GM19328 (cell line): ENCODE results near the gene RAB11B.
"Not testable (repeated sequence)": the region's sequence is repeated elsewhere in the genome, so short reads cannot be mapped to it uniquely, and the experiment has no call there.

Experiments used
- ATAC-seq: cut with Tn5 transposase; IDR thresholded peaks from one replicate; pipeline ENCODE4 v1.9.1; 2021; ENCODE audit warnings: mild to moderate bottlenecking, moderate library complexity; ENCODE audit not compliant: unreplicated experiment

RAB11B gene

DNA sequence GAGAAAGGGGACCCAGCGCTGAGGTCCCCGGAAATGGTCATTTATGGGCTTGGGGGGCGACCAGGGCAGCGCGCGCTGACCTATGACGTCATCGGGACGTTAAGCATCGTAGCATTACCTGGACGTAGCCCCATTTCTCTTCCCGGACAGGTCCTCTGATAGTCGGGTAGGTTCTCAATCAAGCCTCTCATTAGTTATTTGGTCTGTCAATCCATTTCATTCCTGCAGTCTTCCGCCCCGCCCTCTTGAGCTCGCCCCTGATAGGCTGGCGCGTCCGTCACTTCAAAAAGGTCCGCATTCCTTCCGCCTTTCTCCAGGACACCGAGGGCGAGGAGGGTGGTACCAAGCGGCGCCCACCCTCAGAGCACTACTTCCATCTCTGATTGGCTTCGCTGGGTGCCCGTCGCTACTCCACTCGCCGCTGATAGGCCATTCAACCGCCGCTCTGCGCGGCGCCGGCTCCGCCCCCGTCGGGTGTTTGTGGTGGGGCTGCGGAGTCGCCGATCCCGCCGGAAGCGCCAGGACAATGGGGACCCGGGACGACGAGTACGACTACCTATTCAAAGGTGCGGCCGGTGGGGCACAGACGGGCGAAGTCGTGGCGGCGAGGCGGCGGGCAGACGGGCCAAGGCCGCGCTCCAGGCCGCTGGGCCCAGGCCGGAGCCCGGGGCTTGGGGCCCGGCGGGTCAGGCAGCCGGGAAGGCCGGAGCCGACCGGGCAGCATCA lies at the start of gene RAB11B:
Gene RAB11B, plus strand, starts transcription at position 470 of the 726 bp plus-strand sequence. Its CDS starts 57 bp downstream, at position 527.
- peak; percentile 86 for ATAC-seq

DNA sequence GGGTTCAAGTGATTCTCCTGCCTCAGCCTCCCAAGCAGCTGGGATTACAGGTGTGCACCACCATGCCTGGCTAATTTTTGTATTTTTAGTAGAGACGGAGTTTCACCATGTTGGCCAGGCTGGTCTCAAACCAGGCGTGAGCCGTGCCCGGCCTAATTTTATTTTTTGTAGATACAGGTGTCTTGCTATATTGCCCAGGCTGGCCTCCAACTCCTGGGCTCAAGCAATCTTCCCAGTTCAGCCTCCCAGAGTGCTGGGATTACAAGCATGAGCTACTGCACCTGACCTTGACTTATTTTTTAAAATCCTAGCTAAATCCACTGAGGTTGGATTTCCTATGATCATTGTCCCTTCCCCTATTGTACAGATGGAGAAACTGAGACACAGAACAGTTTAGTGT lies 48.7 kb upstream of the RAB11B start:
- not testable (repeated sequence) for ATAC-seq

DNA sequence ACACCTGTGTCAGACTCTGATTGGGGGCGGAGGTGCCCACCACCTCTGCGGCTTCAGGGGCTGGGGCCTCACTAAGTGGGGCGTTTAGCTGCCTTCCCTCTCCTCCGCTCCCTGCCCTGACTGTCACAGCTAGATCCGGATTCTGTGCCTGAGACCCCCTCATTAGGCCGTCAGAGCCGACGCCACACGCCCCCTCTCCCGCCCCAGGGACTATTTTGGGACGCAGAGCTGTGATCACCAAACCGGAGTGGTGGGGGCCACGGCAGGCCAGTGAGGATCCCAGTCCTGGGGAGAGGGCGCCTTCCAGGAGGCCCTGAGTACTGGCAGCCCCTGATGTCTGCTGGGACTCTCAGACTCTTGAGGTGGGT lies 47.9 kb upstream of the RAB11B start:
- ATAC-seq: no peak

DNA sequence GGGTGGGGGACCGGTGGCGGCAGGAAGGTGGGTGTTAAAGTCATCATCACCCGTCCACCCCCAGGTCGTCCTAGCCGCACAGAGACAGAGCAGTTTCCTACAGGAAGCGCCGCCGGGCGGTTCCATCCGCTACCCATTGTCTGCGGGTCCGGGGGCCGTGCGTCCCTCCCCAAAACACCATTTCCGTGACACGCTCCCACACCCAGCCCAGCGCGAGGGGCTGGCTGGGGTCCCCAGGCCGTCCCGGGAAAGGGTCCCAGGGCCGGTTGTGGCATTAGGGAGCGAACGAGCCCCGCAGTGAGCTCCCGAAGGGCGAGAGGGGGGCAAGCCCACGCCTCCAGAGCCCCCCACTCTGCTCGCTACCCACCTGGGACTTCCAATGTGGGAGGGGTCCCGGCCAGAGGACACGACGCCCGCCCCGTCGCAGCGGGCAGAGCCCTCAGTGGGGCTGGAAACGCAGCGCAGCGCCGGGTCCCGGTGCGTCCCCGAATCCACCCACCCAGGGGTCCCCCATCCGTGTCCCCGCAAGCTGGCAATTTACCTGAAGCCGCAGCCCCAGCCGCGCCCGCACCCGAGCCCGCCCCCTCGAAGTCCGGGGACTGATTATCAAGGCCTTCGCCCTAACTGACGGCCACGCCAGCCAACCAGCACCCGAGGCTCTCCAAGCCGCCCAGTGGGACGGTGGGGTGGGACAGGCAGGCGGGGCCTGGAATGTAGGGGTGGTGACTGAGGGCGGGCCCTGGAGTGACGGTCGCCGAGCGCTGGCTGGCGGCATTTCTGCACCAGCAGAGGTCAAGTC lies 47.3 kb upstream of the RAB11B start, which contains the start of gene KANK3:
Gene KANK3, minus strand, starts transcription at position 579 of the 799 bp plus-strand sequence. CDS start 5,434 bp downstream, outside the sequence.
- peak; percentile 72 for ATAC-seq

DNA sequence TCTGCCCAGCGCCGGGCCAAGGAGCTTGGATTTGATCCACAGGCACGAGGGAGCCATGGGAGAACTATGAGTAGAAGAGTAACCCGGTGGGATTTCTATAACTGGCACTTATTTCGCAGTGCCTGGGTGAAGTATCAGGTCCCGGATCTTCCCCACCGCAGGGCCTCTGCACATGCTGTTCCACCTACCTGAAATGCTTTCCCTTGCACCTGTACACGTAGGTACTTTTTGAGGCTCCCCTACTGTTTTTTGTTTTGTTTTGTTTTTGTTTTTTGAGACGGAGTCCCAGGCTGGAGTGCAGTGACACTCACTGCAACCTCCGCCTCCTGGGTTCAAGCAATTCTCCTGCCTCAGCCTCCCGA lies 46.7 kb upstream of the RAB11B start:
- no peak for ATAC-seq

DNA sequence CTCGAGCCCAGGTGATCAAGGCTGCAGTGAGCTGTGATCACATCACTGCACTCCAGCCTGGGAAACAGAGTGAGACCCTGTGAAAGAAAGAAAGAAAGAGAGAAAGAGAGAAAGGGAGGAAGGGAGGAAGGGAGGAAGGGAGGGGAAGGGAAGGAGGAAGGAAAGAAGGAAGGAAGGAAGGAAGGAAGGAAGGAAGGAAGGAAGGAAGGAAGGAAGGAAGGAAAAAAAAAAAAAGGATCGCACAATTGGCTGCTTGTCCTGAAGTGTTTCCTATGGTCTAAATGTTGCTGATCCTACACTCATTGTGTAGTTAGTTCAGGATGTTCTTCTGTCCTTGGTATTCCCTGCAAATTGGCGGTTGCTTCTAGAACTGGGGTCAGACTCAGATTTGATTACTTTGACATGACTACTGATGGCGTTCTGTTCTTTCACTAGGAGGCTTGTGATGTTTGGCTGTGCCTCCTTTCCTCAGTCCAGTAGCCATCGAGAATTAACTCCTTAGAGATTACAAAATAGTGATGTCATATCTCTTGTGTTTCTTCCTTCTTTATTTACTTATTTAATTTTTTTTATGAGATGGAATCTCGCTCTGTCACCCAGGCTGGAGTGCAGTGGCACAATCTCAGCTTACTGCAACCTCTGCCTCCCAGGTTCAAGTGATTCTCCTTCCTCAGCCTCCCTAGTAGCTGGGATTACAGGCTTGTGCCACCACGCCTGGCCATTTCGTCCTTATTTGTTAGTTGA lies 40.4 kb upstream of the RAB11B start:
- not testable (repeated sequence) for ATAC-seq

DNA sequence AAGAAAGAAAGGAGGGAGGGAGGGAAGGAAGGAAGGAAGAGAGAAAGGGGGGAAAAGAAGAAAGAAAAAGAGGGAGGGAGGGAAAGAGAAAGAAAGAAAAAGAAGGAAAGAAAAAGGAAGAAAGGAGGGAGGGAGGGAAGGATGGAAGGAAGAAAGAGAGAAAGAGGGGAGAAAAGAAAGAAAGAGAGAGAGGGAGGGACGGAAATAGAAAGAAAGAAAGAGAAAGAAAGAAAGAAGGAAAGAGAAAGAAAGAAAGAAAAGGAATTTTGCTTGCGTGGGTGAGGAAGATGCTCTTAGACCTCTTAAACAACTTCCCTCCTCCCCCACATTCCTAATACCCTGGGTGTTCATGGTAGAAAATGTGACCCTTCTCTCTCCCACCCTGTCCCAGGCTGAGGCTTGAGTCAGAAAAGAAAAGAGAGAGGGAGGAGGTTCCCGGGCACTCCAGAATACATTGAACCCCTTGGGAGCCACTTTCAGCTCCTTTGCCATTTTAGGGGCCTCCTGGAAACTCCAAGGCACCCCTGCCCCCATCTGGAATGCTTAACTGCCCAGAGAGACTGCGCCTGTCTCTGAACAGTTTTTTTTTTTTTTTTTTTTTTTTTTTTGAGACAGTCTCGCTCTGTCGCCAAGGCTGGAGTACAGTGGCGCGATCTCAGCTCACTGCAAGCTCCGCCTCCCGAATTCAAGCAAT lies 37.9 kb upstream of the RAB11B start:
- ATAC-seq: no peak

DNA sequence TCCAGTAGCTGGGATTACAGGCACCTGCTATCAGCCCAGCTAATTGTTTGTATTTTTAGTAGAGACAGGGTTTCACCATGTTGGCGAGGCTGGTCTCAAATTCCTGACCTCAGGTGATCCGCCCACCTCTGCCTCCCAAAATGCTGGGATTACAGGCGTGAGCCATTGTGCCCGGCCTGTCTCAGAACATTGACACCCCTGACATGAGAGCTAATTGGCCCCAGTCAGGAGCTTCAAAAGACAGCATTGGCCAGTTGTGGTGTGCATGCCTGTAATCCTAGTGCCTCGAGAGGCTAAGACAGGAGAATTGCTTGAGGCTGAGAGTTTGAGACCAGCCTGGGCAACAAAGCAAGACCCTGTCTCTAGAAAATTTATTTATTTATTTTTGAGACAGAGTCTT lies 37.3 kb upstream of the RAB11B start:
- ATAC-seq: not testable (repeated sequence)

DNA sequence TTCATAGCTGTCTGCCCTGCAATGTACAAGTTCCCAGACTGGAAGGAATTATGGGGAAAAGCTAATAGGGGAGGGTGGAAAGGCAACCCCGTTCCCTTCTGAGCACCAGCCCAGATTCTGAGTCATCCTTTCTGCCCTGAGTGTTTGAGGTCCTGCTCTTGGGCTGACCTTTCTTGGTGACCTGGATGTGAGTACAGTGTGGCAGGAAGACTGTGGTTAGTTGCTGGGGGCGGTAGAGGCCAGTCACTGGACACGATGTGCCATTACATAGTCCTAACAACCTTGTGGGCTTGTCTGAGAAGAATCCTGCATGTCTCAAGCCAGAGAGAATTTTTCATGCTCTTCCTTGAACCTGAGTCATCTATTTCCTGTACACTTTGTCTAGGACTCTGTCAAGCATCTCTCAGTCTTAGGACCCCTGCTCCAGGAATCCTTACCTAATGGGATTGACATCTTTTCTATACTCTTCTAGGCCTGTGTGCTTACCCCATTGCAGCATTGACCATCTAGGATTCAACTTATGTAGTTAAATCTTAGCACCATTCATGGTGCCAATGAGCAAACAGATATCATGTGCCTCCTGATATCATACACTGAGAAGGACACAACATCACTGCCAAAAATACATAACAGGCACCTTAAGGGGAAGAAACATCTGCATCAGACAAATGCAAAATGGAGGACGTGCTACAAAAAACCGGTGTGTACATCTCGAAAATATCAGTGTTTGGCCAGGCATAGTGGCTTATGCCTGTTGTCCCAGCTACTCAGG lies 34.3 kb upstream of the RAB11B start:
- no peak for ATAC-seq

DNA sequence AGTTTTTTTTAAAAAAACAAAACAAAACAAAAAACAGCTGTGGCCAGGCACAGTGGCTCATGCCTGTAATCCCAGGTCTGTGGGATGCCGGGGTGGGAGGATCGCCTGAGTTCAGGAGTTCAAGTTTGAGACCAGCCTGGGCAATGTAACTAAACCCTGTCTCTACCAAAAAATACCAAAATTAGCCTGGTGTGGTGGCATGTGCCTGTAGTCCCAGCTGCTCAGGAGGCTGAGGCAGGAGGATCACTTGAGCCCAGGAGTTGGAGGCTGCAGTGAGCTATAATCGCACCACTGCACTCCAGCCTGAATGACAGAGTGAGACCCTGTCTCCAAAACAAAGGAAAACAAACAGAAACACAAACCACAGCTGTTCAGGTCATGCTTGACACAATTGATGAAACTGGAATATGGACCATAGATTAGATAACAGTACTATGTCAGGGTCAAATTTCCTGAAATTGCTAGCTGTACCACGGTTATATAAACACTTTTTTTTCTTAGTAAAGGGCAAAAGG lies 33.1 kb upstream of the RAB11B start:
- no peak for ATAC-seq

DNA sequence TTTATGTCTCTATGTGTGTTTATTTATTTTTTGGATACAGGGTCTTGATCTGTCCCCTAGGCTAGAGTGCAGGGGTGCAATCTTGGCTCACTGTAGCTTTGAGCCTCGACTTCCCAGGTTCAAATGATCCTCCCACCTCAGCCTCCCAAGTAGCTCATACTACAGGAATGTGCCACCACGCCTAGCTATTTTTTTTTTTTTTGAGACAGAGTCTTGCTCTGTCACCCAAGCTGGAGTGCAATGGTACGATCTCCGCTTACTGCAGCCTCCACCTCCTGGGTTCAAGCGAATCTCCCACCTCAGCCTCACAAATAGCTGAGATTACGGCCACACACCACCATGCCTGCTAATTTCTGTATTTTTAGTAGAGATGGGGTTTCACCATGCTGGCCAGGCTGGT lies 31.2 kb upstream of the RAB11B start:
- no peak for ATAC-seq

DNA sequence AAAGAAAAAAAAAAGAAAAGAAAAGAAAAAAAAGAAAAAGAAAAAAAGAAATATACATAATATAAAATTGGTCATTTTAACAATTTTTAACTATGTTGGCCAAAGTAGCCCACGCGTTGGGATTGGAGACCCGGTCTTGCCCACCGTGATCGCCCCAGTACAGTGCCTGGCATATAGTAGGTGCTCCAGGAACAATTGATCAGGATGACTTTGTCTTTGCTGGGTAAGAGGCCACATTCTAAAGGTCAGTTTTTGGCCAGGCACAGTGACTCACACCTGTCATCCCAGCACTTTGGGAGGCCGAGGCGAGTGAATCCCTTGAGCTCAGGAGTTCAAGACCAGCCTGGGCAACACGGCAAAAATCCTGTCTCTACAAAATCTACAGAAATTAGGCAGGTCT lies 30.0 kb upstream of the RAB11B start:
- ATAC-seq: no peak

DNA sequence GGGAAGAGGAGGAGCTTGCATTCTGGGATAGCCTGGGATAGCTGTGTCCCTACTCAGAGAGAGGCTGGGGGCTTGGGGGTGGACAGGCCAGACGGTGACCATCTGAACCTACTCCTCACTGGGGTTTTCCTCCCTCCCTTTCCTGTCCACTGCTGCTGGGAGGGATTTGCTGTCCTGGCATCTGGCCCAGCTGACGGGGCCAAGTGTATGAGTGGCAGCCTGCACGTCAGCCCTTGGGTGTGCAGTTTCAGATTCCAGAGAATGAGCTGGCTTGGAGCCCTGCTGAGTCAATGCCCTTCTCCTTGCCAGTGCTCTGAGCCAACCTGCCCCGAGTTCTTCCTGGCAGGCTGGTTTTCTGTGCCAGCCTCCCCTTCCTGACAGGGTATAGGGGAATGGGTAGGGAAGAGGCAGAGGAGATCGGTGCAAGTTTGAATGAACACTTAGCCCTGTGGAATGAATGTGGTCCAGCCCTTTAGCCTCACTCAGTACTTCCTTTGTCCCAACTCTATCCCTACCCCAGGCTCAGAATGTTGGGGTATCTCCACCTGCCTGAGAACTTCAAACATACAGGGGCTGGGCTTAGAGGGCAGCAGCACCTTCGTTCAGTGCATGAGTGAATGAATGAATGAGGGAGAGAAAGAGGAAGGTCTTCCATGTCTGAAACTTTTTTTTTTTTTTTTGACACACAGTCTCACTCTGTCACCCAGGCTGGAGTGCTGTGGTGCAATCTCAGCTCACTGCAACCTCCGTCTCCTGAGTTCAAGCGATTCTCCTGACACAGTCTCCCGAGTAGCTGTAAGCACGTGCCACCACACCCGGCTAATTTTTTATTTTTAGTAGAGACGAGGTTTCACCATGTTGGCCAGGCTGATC lies 28.0 kb upstream of the RAB11B start:
- no peak for ATAC-seq

DNA sequence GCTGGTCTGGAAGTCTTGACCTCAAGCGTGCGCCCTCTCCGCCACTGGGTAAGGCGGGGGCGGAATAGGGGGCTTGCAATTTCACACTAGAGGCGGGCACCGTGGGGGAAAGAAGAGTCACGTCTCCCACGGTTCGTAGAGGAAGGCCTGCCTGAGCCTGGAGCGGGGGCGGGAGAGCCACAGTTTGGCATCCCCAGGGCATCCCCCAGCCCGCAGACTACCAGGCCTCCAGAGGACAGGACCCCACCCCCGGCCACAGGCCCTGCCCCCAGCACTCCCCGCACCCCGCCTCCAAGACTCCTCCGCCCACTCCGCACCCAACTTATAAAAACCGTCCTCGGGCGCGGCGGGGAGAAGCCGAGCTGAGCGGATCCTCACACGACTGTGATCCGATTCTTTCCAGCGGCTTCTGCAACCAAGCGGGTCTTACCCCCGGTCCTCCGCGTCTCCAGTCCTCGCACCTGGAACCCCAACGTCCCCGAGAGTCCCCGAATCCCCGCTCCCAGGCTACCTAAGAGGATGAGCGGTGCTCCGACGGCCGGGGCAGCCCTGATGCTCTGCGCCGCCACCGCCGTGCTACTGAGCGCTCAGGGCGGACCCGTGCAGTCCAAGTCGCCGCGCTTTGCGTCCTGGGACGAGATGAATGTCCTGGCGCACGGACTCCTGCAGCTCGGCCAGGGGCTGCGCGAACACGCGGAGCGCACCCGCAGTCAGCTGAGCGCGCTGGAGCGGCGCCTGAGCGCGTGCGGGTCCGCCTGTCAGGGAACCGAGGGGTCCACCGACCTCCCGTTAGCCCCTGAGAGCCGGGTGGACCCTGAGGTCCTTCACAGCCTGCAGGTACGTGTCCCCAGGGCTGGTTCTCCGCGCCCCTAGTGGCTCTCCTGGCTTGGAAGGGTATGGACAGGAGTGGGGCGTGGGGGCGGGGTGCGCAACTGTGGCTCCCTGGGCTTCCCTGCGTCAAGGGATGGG lies 26.1 kb upstream of the RAB11B start, which contains the start of gene ANGPTL4:
Gene ANGPTL4, plus strand, starts transcription at position 353 of the 969 bp plus-strand sequence. Its CDS starts 167 bp downstream, at position 520.
- ATAC-seq: no peak

DNA sequence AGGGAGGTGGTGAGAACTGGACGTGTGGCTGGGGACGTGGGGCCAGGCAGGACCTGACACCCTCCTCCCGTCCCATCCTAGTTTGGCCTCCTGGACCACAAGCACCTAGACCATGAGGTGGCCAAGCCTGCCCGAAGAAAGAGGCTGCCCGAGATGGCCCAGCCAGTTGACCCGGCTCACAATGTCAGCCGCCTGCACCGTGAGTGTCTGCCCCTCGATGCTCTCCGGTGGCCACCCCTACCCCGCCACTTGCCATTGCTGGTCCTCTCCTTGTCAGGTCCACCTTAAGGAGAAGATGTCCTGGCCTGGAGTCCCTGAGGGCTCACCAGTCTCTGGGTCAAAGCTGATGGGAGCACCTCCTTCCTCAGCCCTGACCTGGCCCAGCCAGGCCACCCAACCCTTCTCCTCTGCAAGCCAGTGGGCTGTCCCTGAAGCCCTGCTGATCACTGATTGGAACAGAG lies 24.0 kb upstream of the RAB11B start:
- ATAC-seq: no peak

DNA sequence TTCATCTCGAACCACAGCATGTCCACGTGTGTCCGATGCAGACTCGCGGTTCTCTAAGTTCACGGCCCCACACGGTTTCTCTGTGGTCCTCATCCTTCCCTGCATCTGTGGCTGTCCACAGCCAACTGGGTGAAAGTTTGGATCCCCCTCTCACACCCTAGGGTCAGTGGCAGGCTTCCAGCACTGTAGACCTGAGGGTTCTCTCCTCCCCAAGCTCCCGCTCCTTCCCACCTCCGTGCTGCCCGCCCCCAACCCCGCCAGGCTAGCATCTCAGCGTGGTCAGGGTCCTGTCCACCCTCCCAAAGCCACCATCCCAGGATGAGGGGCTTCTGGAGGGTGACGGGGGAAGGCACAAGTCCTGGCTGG lies 23.2 kb upstream of the RAB11B start:
- ATAC-seq: no peak

DNA sequence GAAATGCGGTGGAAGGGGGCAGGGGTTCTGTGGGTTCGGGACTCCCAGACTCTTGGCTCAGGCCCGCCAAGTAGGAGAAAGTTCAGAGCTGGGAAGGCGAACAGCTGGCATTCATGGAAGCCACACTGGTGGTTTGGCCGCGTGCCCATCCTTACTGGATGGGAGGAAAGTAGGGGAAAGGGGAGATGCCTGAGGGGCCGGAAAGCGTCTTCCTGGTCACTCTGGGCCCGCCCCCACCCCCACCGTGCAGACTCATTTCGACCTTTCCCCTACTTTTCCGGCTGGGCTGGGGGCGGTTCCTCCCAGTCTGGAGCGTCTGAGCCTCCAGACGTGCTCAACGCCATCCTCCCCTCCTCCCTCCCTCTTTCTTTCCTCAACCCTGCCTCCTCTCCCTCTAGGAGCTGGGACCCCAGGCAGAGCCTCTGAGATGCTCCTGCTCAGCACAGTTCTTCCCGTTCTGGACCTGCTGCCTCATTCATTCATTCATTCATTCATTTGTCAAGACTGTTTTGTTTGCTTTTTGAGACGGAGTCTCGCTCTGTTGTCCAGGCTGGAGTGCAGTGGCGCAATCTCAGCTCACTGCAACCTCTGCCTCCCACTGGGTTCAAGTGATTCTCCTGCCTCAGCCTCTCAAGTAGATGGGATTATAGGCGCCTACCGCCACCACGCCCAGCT lies 22.7 kb upstream of the RAB11B start:
- no peak for ATAC-seq
